Measurements from ENCODE around the gene ADAMTS12.

ADAMTS12 gene

GRCh38 chr5:33641744-33642505 lies 249.9 kb downstream of the ADAMTS12 start:
- DNase-seq, result no peak

GRCh38 chr5:33639474-33639873 lies 252.3 kb downstream of the ADAMTS12 start:
- no peak for DNase-seq

- no peak for DNase-seq
Measured at GRCh38 chr5:33637011-33637410, 254.8 kb downstream of the ADAMTS12 start.

GRCh38 chr5:33635582-33635981 lies 256.2 kb downstream of the ADAMTS12 start:
- no peak for DNase-seq

- no peak for DNase-seq
Measured at GRCh38 chr5:33633699-33634098, 258.1 kb downstream of the ADAMTS12 start.

- DNase-seq, result no peak
Measured at GRCh38 chr5:33631786-33632185, 260.0 kb downstream of the ADAMTS12 start.

GRCh38 chr5:33631139-33631538 lies 260.7 kb downstream of the ADAMTS12 start:
- no peak for DNase-seq

- no peak for DNase-seq
Measured at GRCh38 chr5:33629999-33630398, 261.8 kb downstream of the ADAMTS12 start.

- DNase-seq, result no peak
Measured at GRCh38 chr5:33628796-33629195, 263.0 kb downstream of the ADAMTS12 start.

GRCh38 chr5:33621514-33621913 lies 270.3 kb downstream of the ADAMTS12 start:
- DNase-seq, result no peak

GRCh38 chr5:33614039-33614438 lies 277.8 kb downstream of the ADAMTS12 start:
- no peak for DNase-seq

GRCh38 chr5:33612386-33612785 lies 279.4 kb downstream of the ADAMTS12 start:
- no peak for DNase-seq

GRCh38 chr5:33611877-33612276 lies 279.9 kb downstream of the ADAMTS12 start:
- DNase-seq, result no peak

- no peak for DNase-seq
Measured at GRCh38 chr5:33608344-33609041, 283.3 kb downstream of the ADAMTS12 start.

- no peak for DNase-seq
Measured at GRCh38 chr5:33604503-33604902, 287.3 kb downstream of the ADAMTS12 start.

- no peak for DNase-seq
Measured at GRCh38 chr5:33601881-33602280, 289.9 kb downstream of the ADAMTS12 start.

- DNase-seq, result no peak
Measured at GRCh38 chr5:33595303-33595702, 296.5 kb downstream of the ADAMTS12 start.

- DNase-seq, result no peak
Measured at GRCh38 chr5:33594006-33594405, 297.8 kb downstream of the ADAMTS12 start.

GRCh38 chr5:33592245-33592644 lies 299.5 kb downstream of the ADAMTS12 start:
- no peak for DNase-seq

GRCh38 chr5:33588654-33589372 lies 303.0 kb downstream of the ADAMTS12 start:
- DNase-seq, result no peak

GRCh38 chr5:33583332-33583731 lies 308.5 kb downstream of the ADAMTS12 start:
- no peak for DNase-seq

GRCh38 chr5:33582417-33582816 lies 309.4 kb downstream of the ADAMTS12 start:
- no peak for DNase-seq

GRCh38 chr5:33579789-33580188 lies 312.0 kb downstream of the ADAMTS12 start:
- no peak for DNase-seq

GRCh38 chr5:33579152-33579551 lies 312.6 kb downstream of the ADAMTS12 start:
- DNase-seq, result no peak
